ENCODE results near the gene SRSF12. TPM values are rescaled to one million over a fixed set of nuclear protein-coding genes. Genes with fewer than 3 reads are reported as not detected.

SRSF12 gene
- total RNA-seq, 3 donors from 2014 or later: 0.98 to 1.8 TPM; not detected in 1

DNA sequence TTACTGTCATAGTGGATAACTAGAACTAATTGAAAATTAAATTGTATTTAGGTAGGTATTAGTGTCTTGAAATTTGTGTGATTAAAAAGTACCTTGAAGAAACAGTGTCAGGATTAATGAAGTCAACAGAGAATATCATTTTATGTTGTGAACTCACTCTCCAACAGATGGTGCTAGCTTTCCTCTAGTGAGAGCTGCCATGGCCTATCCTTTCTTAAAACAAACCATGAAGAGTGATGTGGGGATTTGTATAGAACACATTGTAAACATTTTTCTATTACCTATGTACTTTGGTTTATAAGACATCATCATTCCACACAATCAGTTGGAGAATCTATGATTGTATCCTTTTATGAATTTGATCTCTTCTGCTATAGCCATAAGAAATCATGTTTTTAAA is 4.8 kb upstream of the SRSF12 start:
- no peaks in the 10 kb centered on the region for H3K36me3 ChIP-seq

DNA sequence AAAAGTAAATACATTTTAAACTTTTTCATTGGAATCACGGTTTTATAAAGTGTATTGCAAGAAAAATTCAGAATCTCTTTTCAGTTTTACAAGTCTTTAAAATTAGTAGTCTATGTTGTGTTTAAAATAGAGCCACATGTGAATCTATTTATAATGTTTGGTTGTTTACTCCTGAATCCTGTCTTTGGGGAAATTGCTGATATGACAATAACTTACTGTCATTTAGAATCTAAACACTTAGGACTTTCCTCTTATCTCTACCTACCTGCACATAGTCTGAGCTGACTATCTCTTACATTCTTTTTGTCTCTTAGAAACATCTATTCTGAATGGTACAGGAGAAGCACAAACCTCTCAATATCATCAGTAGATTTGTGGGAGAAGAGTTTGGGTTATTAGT is 4.1 kb upstream of the SRSF12 start:
- no peaks in the 10 kb centered on the region for H3K9me3 ChIP-seq
- DNase-seq (ENCODE audit: low spot score in 2 of 2): no peak
- TF ChIP-seq, protein P1, sequence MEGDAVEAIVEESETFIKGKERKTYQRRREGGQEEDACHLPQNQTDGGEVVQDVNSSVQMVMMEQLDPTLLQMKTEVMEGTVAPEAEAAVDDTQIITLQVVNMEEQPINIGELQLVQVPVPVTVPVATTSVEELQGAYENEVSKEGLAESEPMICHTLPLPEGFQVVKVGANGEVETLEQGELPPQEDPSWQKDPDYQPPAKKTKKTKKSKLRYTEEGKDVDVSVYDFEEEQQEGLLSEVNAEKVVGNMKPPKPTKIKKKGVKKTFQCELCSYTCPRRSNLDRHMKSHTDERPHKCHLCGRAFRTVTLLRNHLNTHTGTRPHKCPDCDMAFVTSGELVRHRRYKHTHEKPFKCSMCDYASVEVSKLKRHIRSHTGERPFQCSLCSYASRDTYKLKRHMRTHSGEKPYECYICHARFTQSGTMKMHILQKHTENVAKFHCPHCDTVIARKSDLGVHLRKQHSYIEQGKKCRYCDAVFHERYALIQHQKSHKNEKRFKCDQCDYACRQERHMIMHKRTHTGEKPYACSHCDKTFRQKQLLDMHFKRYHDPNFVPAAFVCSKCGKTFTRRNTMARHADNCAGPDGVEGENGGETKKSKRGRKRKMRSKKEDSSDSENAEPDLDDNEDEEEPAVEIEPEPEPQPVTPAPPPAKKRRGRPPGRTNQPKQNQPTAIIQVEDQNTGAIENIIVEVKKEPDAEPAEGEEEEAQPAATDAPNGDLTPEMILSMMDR (IDR thresholded peaks at IDR 0.05): no peak
- TF ChIP-seq POLR2A (IDR thresholded peaks at IDR 0.05): no peak
- no peak for TF ChIP-seq POLR2AphosphoS5 (IDR thresholded peaks at IDR 0.05)
- no peaks in the 10 kb centered on the region for H3K36me3 ChIP-seq
- H3K4me1 ChIP-seq: no peaks in the 10 kb centered on the region
- H3K27me3 ChIP-seq: no peaks in the 10 kb centered on the region
- intact Hi-C loops (cut with DNase I; ENCODE audit: low total_unique reads): no loop called here
- no peak overlapping the region for H3K27ac ChIP-seq
- H3K4me3 ChIP-seq: no peak overlapping the region

More for the DNA sequence above, 4.8 kb upstream of the SRSF12 start:
- intact Hi-C loops (cut with DNase I; ENCODE audit: low total_unique reads): no loop called here
- H3K9me3 ChIP-seq: no peaks in the 10 kb centered on the region
- H3K27me3 ChIP-seq: no peaks in the 10 kb centered on the region
- no peak for DNase-seq (ENCODE audit: low spot score in 2 of 2)
- no peaks in the 10 kb centered on the region for H3K4me1 ChIP-seq
- no peak overlapping the region for H3K4me3 ChIP-seq
- TF ChIP-seq POLR2AphosphoS5 (IDR thresholded peaks at IDR 0.05): no peak
- no peak for TF ChIP-seq POLR2A (IDR thresholded peaks at IDR 0.05)
- TF ChIP-seq, protein P1 (IDR thresholded peaks at IDR 0.05): no peak
- no peak overlapping the region for H3K27ac ChIP-seq

DNA sequence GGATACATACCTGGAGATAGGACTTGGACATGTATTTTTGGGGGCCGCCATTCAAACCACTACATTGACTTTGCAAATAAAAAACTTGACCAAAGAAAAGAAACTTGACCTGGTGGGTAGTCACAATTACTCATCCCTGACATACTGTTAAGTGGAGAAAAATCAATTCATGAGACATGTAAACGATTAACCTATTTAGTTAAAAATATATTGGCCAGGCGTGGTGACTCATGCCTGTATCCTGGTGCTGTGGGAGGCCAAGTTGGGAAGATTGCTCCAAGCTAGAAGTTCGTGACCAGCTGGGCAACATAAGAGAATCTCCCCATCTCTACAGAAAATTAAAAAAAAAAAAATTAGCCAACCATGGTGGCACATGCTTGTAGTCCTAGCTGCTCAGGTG is 2.5 kb upstream of the SRSF12 start:
- H3K9me3 ChIP-seq: no peaks in the 10 kb centered on the region
- no peaks in the 10 kb centered on the region for H3K4me1 ChIP-seq
- H3K4me3 ChIP-seq: no peak overlapping the region
- no peaks in the 10 kb centered on the region for H3K36me3 ChIP-seq
- no peaks in the 10 kb centered on the region for H3K27me3 ChIP-seq
- DNase-seq (ENCODE audit: low spot score in 2 of 2): no peak
- H3K27ac ChIP-seq: no peak overlapping the region
- intact Hi-C loops (cut with DNase I; ENCODE audit: low total_unique reads): no loop called here
- TF ChIP-seq POLR2AphosphoS5 (IDR thresholded peaks at IDR 0.05): no peak
- TF ChIP-seq, protein P1 (IDR thresholded peaks at IDR 0.05): no peak
- no peak for TF ChIP-seq POLR2A (IDR thresholded peaks at IDR 0.05)

DNA sequence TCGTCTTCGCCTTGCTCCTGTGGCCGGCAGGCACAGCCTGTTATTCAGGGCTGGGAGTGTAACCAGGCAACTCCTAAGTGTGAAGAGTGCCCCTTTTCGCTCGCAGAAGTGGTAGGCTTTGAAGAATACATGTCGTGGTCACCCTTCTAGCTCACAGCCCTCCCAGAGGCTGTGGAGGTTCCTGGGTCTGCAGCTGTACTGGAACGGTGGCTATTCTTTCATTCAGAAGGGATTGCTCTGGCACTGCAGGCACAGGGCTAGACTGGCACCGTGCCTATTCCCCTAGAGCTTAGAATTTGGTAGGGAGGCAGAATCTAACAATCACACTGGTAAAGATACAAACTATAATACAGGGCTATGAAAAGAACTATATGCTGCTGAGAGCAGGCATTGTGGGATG is 1.1 kb upstream of the SRSF12 start:
- Histone ChIP-seq H3K4me1 (no peaks in the 10 kb centered on the region), H3K4me3 (no peak overlapping the region), H3K9me3 (no peaks in the 10 kb centered on the region), H3K27me3 (no peaks in the 10 kb centered on the region), H3K36me3 (no peaks in the 10 kb centered on the region), H3K27ac (no peak overlapping the region)
- intact Hi-C loops (cut with DNase I; ENCODE audit: low total_unique reads): no loop called here
- TF ChIP-seq POLR2AphosphoS5 (IDR thresholded peaks at IDR 0.05) (no peak), POLR2A (IDR thresholded peaks at IDR 0.05) (no peak)
- TF ChIP-seq, protein P1 (IDR thresholded peaks at IDR 0.05): no peak
- DNase-seq (ENCODE audit: low spot score in 2 of 2): no peak

DNA sequence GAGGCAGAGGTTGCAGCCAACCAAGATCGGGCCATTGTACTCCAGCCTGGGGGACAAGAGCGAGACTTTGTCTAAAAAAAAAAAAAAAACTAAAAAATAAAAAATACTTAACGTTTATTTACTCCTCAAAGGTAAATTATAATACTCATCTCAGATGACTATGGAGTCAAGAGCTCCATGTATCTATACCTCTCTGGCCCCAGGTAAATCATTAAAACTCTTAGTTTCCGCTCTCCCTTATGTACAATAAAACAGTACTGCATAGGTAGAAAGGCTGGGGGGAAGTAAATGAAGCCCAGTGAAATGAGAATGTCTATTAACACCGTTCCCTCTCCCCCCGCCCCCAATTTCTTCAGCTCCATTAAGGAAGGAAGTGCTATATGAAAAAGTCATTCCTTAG is 1.2 kb downstream of the SRSF12 start:
- Histone ChIP-seq H3K36me3 (no peaks in the 10 kb centered on the region), H3K4me3 (peak overlapping the region in 2 of 3 donors; percentile 70 to 84), H3K27me3 (no peaks in the 10 kb centered on the region), H3K27ac (no peak overlapping the region), H3K9me3 (no peaks in the 10 kb centered on the region), H3K4me1 (no peaks in the 10 kb centered on the region)
- DNase-seq (ENCODE audit: low spot score in 2 of 2): no peak
- TF ChIP-seq POLR2A (IDR thresholded peaks at IDR 0.05) (no peak), POLR2AphosphoS5 (IDR thresholded peaks at IDR 0.05) (no peak)
- TF ChIP-seq, protein P1 (IDR thresholded peaks at IDR 0.05): no peak
- intact Hi-C loops (cut with DNase I; ENCODE audit: low total_unique reads): no loop called here
